H1 (cell line): ENCODE measurements around the gene BLVRA.

Experiments used
- CHD1 ChIP-seq: IDR thresholded peaks from 2 replicates; pipeline ENCODE4 v1.6.1; 2012; ENCODE audit warnings: low read depth, low read length, improper control_type of control experiment
- EP300 ChIP-seq, 2 experiments: IDR thresholded peaks; 1 replicate in 1 of 2; 2 replicates in 1 of 2; pipeline ENCODE4 v1.6.1; 2011 to 2012; ENCODE audit warnings: low read depth in 2 of 2, low read length in 2 of 2, mild to moderate bottlenecking in 2 of 2, borderline replicate concordance in 1 of 2, inconsistent platforms in 1 of 2, moderate library complexity in 1 of 2
- EZH2 ChIP-seq: fragments of 200-600 bp; sonication (generic); IDR thresholded peaks from 2 replicates; pipeline ENCODE4 v1.7.1; 2012; ENCODE audit warnings: low read depth, mild to moderate bottlenecking, moderate library complexity, low read length, inconsistent platforms; ENCODE audit not compliant: severe bottlenecking
- GABPA ChIP-seq: IDR thresholded peaks from 2 replicates; pipeline ENCODE4 v1.6.1; 2011; ENCODE audit warnings: mild to moderate bottlenecking, low read length, moderate library complexity, borderline replicate concordance; ENCODE audit not compliant: insufficient read depth
- NANOG ChIP-seq: IDR thresholded peaks from 2 replicates; pipeline ENCODE4 v1.6.1; 2011; ENCODE audit warnings: low read length, low read depth, mild to moderate bottlenecking, inconsistent platforms; ENCODE audit not compliant: insufficient read depth, poor library complexity, severe bottlenecking
- POLR2A ChIP-seq, 2 experiments: IDR thresholded peaks; 1 replicate in 1 of 2; 2 replicates in 1 of 2; pipeline ENCODE4 v1.6.1; 2011; ENCODE audit warnings: low read depth in 2 of 2, low read length in 2 of 2, mild to moderate bottlenecking in 2 of 2; ENCODE audit errors: control extremely low read depth in 1 of 2
- RAD21 ChIP-seq, 2 experiments: IDR thresholded peaks in 1 of 2; conservative IDR thresholded peaks in 1 of 2; 2 replicates each; pipeline ENCODE4 v1.6.1; 2011; ENCODE audit warnings: low read depth in 2 of 2, low read length in 2 of 2, improper control_type of control experiment in 1 of 2, inconsistent platforms in 1 of 2, mild to moderate bottlenecking in 1 of 2, moderate library complexity in 1 of 2
- SIN3A ChIP-seq, 2 experiments: IDR thresholded peaks in 1 of 2; conservative IDR thresholded peaks in 1 of 2; 2 replicates each; pipeline ENCODE4 v1.6.1; 2011 to 2012; ENCODE audit warnings: low read length in 2 of 2, improper control_type of control experiment in 1 of 2, low read depth in 1 of 2, mild to moderate bottlenecking in 1 of 2
- TF ChIP-seq, protein P1 (sequence below), 3 experiments: IDR thresholded peaks; 1 replicate in 2 of 3; 2 replicates in 1 of 3; pipeline versions ENCODE4 v1.5.1 to v1.6.1; 2011; ENCODE audit warnings: low read length in 3 of 3, mild to moderate bottlenecking in 3 of 3, inconsistent platforms in 2 of 3, low read depth in 1 of 3, moderate library complexity in 1 of 3; ENCODE audit not compliant: insufficient read depth in 1 of 3; ENCODE audit errors: control extremely low read depth in 1 of 3

DNA sequence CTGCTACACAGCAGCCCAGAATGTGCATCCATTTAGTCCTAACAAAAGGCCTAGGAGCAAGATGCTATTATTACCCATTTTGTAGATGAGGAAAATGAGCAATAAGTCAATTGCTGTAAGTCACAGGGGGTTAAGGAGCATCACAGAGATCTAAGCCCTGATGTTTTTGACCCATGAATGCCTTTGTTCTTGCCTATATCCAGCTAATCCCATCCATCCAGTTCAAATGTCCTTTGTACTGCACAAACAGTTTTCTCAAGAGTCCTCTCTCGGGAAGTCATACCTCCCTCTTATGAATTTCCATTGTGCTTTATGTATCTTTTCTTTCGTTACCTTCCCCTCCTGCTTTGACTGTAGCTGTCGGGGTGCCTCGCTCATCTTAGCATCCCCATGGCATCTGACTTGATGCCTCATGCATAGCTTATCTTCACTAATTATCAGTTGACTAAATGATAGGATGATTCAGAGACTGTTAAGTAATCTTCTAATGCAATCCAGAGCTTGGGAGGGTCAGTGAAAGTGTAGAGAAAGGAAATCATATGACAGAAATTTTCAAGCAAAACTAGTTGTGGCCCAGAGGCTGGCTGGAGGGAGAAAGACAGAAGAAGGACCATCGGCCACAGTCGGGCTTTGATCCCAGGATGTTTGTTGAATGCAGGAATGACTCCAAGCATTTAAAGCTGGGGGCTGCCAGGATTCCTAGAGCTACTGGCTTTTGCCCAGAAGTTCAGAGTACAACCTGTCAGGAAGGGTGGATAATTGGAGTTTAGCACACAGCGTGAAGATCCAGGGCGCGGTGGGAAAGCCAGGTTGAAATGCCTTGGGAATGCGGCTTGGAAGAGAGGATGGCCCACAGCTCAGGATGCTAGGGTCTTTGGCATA is 23.5 kb downstream of the BLVRA start:
- TF ChIP-seq GABPA (no peak), EZH2 (no peak), RAD21 (IDR thresholded peaks at IDR 0.05 in 1 of 2, conservative IDR thresholded peaks at IDR 0.05 in 1 of 2; ENCODE audit: low read depth in 2 of 2, low read length in 2 of 2) (no peak), CHD1 (no peak), EP300 (IDR thresholded peaks at IDR 0.05; ENCODE audit: borderline replicate concordance in 1 of 2, low read depth in 2 of 2, low read length in 2 of 2) (no peak), POLR2A (IDR thresholded peaks at IDR 0.05; ENCODE audit: control extremely low read depth in 1 of 2, low read depth in 2 of 2, low read length in 2 of 2) (no peak), SIN3A (conservative IDR thresholded peaks at IDR 0.05 in 1 of 2, IDR thresholded peaks at IDR 0.05 in 1 of 2; ENCODE audit: low read depth in 1 of 2, low read length in 2 of 2) (no peak), NANOG (no peak)
- TF ChIP-seq, protein P1, sequence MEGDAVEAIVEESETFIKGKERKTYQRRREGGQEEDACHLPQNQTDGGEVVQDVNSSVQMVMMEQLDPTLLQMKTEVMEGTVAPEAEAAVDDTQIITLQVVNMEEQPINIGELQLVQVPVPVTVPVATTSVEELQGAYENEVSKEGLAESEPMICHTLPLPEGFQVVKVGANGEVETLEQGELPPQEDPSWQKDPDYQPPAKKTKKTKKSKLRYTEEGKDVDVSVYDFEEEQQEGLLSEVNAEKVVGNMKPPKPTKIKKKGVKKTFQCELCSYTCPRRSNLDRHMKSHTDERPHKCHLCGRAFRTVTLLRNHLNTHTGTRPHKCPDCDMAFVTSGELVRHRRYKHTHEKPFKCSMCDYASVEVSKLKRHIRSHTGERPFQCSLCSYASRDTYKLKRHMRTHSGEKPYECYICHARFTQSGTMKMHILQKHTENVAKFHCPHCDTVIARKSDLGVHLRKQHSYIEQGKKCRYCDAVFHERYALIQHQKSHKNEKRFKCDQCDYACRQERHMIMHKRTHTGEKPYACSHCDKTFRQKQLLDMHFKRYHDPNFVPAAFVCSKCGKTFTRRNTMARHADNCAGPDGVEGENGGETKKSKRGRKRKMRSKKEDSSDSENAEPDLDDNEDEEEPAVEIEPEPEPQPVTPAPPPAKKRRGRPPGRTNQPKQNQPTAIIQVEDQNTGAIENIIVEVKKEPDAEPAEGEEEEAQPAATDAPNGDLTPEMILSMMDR (IDR thresholded peaks at IDR 0.05; ENCODE audit: control extremely low read depth in 1 of 3, insufficient read depth in 1 of 3, low read depth in 1 of 3, low read length in 3 of 3): no peak
